OCI-LY1 (cell line): ENCODE data around the gene SMIM3.

Experiments
- CTCF ChIP-seq: fragments of 200-600 bp; sonication (generic), shearing (Covaris generic); IDR thresholded peaks from 2 replicates; pipeline ENCODE4 v1.5.1; 2017; ENCODE audit warnings: mild to moderate bottlenecking, antibody characterized with exemption, low read length, moderate library complexity, mixed read lengths
- EZH2 ChIP-seq: fragments of 200-600 bp; sonication (generic), shearing (Covaris generic); IDR thresholded peaks from 2 replicates; pipeline ENCODE4 v1.8.0; 2017; ENCODE audit warnings: borderline replicate concordance, mixed run types, mild to moderate bottlenecking, antibody characterized with exemption, low read length, moderate library complexity, mixed read lengths

DNA sequence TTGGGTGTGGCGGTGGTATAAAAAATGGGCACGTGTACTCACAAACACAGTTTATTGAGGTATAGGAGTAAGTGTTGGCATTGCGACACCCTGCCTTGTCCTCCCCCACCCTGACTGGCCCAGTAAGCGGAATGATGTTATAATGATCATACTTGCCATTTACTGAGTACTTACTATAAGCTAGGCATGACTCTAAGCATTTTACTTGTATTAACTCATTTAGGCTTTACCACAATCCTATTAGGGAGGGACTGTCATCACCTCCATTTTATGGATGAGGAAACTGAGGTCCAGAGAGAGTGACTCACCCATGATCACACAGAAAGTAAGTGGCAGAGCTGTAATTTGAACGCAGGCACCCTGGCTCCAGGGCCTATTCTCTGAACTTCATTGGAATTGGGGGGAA is 2.3 kb downstream of the SMIM3 start:
- TF ChIP-seq CTCF (no peak), EZH2 (no peak)
